NCI-H2107 (cell line): Measurements from ENCODE around the gene CSMD2.

Experiments
- DNase-seq: peaks from one replicate; lab custom pipeline; 2025; lab: John Stamatoyannopoulos, UW

CSMD2 gene

DNA sequence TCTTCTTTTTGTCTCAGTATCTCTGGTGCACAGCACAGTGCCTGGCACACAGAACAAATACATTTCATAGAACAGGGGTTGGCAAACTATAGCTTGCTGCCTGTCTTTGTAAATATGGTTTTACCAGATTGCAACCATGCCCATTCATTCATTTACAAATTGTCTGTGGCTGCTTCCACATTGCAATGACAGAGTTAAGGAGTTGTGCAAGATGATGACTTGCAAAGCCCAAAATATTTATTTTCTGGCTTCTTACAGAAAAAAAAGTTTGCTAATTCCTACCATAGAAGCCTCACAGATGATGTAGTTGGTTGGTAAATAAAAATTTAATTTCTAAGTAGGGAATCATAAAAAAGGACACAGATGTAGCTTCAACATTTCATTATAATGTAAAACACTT, 312.3 kb downstream of the CSMD2 start:
- no peak for DNase-seq

DNA sequence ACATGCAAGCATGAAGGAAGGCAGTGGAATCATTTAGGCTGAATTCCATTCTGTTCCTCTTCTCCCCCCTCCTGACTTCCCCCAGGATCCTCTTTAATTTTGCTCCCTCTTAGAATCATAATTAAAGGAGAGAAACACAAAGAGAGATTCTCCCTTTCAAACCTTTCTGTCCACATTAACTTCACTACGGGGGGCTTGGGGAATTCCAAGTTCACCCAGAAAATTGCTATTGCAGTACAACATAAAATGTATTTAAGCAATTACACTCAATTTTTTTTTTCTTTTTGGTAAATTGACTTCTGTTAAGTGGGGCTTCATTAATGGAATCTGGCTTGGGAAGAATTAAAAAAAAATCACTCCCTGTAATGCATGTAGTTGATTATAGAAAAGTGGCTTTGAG, 314.5 kb downstream of the CSMD2 start:
- DNase-seq, result no peak

DNA sequence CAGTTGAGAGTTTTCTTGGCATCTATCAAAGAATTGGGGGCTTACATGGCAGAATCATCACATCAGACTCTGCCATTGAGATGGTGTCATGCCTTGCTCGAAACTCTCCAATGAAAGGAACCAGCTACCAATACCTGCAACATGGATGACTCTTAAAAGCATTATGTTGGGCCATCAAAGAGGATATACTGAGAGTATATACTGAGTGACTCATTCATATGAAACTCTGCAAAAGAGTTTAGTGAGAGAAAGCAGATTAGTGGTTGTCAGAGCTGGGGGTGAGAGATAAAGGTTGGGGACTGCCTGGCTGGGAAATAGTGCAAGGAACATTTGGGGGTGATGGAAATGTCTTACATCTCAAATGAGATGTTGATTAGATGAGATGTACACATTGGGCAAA, 315.8 kb downstream of the CSMD2 start:
- DNase-seq, result no peak

DNA sequence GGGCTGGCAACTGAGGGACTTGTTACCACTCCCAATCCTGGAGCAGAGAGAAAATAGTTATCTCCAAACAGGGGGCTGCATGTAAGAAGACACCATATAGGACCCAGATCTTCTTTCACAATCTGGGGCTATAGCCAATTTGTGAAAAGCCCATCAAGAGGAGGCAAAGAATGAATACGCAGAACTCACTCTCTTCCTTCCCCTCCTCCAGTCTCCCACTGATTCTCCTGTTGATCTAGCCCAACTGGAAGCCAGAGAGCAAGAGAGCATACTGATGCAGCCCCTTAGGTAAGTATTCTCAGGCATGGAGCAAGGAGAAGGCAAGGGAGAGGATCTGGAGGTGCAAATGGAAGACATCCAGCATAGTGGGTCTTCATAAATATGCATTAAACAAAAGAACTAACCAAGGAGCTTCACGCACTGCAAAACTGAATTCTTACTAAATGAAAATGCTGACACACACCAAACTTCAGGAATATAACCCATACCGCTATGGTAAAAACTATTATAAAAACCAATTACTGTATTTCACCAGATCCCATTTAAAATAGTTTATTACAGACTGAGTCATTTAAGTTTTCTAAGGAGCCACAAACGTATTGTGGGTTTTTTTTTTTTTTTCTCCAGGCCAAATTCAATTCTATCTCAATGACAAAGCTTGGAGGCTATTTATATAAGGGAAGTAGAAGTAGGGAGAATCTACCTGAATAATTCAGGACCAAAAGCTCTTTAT, 316.7 kb downstream of the CSMD2 start:
- no peak for DNase-seq

DNA sequence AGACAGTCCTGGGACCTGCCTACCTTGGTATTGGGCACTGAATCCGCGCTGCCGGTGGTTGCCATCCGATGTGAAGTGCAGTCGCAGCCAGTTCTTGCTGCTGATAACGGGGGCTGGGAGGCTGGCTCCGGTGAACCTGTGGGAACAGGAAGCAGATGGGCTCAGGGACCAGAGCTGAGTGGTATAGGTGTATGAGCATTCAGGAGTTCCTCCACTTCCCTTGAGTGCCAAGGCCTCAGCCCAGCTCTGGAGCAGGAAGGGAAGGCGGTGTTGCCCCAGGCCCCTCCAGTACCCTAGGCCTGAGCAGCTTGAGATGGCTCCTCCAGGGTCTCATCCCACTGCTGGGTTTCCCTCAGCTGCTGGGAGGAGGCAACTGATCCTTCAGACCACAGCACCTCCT, 318.2 kb downstream of the CSMD2 start:
- no peak for DNase-seq

DNA sequence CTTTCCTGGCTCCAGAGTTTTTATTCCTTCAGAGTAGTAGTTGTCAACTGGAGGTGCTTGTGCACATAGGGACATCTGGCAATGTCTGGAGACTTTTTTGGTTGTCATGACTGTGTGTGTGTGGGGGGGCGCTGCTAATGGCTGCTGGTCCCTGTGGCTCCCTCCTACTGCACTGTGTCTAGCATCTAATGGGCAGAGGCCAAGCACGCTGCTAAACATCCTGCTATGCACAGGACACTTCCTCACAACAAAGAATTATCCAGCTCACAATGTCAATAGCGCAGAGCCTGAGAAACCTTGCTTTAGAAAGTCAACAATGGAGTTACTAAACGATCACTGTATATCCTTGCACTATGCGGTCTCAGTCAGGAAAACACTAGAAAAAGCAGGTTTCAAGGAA, 320.9 kb downstream of the CSMD2 start:
- no peak for DNase-seq

DNA sequence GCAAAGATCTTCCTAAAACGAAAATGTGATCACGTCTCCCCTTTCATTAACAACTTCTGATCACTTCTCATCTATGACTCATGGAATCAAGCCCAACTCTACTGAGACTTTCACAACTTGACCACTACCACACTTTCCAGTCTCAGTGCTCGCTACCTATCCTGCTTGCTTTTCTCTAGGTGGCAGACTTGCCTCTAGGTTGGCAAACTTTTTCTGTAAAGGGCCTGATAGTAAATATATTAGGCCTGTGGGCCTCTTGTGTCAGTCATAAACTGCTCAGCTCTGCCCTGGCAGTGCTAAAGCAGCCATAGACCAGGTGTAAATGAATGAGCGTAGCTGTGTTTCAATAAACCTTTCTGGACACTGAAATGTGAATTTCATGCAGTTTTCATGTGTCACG, 322.7 kb downstream of the CSMD2 start:
- DNase-seq, result no peak

DNA sequence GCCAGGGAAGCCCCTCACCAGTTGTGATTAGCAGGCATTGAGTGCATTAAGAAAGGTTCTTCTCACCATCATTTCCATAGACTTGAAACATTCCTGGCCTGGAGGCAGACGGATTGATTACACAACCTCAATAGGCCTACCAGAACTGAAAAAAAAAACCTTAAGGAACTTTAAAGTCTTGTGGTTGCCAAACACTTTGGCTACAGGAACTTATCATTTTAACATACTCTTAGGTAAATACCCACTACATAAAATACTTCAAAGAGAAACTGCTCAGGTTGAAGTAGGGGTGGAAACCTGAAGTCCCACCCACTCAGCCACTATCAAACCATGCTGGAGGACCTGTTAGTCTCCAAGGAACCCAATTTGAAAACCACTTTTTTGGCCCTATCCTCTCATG, 323.5 kb downstream of the CSMD2 start:
- DNase-seq, result no peak

DNA sequence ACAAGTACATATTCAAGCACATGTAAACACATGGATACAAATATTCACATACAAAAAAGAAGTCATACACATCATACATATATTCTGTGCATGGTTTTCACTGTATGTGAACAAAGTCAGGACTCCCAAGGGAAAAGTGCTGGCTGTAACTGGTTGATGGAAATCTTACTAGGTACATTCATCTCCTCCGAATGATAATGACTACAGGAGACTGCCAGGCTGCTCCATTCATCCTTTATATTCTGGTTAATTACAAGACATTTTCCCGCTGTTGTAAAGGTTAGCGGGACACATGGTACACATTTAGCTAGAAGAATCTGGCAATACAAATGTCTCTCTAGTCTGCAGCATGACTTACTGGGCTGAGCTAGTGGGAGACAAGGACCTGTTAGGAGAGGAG, 327.4 kb downstream of the CSMD2 start:
- DNase-seq, result no peak

DNA sequence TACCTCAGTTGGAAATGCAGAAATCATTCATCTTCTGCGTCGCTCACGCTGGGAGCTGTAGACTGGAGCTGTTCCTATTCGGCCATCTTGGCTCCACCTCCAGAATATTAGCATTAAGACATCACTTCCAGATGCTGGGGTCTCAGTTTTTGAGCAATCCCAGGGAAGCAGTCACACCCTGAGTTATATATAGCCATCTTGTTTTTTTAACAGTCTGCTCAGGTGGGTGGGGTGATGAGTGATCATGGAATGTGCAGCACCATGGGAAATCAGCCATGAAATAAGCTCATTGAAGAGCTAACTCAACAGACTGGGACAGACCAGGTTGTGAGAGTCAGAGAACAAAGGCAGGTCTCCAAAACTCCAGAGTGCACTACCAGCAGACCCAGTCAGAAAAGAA, 328.1 kb downstream of the CSMD2 start:
- DNase-seq, result no peak

DNA sequence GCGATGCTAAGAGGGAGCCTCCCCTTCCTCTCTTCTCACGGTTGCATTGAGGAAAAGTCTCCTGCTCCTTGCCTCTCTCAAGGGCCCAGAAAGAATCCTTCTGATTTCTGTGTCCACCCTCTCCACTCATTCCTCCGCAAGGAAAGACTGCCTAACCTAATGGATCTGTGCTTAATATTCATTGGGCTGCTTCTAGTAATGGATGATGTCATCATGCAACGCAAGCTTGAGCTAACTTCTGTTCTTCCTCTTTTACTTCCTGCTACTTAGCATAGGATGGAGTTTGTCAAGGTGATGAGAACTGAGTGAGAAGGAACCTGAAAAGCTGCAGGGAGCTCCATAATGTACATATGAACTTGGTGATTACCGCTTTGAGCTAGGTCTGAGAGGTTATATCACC, 336.4 kb downstream of the CSMD2 start:
- DNase-seq, result no peak

DNA sequence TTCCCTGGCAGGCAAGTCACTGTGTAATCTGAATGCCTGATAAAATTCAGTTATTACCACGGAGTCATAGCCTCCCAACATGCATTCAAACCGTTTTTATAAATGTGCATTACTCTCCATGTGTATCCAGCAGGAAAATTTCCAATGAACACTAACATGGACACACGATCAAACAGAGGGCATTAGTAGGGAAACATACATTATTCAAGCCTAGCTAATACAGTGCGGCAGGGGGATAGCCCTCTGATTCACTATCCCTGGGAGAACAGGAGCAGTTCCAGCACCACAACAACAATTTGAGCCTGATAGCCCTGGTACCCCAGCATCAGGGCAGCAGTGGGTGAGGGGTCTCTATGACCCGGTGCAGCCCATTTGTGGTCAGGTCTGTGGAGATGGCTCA, 337.0 kb downstream of the CSMD2 start:
- DNase-seq, result no peak

DNA sequence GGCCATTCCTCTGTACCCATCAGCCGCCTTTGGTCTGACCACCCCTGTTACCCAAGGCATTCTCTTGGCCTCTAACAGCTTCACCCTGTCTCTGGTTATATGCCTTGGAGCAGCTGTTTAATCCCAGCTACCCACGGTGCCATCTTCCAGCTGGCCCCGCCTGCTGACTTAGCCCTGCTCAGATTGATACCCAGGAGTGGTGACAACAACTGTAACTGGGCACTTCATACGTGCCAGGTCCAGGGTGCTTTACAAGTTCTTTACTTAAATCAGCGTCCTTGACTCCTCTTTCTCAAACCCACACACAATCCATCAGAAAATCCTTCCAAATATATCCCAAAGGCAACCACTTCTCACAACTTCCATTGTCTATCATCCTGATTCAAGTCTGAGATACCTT, 338.3 kb downstream of the CSMD2 start:
- no peak for DNase-seq

DNA sequence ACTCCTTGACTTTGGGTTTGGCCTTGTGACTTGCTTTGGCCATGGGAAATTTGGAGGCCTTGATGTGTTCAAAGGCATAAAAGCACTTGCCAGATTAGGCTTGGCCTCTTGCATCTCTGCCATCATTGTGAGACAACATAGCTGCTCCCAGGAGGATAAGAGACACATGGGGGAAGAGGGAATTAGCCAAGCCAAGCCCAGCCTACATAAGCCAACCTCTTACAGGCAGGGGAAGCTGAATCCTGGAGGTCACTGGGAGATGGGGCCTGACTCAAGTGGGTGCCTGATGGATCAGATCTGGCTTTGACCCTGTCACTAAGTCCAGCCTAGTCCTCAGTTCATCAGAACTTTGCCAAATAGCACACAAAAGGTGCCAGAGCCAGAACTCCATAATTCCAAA, 338.7 kb downstream of the CSMD2 start:
- no peak for DNase-seq

DNA sequence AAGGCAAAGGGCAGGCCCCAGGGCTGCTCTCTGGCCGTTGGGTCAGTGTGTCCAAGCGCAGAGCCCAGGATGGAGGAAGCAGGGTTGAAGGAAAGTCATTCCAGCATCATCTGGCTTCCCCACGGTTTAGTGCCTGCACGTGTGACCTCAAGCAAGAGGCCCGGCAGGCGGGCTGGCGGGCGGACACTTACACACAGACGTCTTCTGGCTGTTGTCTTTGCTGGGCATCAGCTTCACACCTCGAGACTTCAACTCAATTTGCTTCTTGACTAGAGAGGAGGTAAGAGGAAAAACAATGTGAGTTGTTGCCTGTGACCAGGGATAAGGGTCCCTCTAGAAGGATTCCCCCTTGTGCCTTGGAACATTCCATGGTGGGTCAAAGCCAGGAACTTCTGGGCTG, 339.5 kb downstream of the CSMD2 start:
- no peak for DNase-seq

DNA sequence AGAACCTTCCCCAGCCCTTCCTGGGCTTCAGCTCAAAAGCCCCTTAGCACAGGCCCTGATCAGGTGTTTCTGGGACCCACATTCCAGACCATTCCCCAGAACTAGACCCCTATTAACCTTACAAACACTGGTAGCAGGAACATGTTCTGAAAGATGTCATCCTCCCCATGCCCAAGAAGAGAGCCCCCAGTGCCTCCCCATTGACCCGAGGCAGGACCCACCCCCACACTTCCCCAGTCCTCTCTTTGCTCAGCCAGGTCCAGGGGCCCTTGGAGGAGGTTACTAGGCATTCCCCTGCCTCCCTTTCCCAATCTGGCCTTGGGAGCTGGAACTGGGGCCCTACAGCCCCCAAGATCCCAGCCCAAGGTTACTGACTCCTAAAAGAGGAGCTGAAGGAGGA, 340.1 kb downstream of the CSMD2 start:
- no peak for DNase-seq

DNA sequence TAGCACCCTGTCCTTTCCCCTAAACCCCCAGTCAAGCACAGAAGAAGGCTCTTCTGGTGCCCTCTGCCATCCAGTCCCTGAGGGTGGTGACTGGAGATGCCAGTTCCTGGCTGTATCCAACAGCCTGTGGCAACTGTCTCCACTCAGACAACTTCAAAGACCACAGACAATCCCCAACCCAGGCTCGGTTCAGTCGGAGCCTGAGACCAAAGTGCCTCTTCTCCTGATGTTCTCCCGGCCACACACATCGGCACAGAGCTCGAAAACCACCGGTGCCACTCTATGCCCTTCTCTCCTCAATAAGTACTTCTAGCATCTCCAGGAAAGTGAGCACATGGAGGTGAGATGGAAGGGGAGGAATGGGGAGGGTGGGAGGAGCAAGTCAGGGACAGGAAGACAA, 340.7 kb downstream of the CSMD2 start:
- no peak for DNase-seq

DNA sequence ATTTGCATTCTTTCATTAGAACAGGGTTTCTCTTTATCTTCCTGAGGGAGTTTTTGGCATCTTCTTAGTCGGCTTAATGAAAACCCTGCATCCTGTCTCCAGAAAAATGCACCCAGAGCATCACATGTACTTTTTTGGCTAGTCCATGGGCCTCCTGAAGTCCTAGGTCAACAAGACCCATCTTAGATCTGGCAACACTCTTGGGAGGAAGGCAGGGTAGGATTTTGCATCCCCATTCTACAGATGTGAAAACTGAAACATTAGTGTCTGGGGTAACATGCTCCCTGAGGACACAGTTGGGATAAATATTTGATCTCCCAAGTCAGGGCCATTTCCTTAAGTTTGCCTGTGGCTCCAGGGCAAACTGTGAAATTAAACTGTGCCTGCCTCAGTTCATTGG, 341.2 kb downstream of the CSMD2 start:
- DNase-seq, result no peak

DNA sequence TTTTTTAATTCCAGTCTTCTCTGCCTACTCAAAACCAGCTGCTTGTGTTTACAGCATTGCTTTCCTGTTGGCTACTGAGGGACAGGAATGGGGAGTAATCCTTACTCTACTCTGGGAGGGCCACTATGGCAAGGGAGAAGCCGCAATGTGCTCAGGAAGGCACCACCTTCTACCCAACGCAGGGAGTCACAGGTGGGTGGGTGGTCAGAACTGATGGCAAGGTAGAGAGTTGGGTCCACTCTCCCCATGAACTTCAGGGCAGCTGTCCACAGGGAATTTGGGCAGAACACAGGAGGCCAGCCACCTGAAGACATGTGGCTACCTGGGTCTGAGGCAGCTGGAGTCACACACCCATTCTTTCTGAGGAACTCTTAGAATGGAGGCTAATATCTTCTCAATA, 341.6 kb downstream of the CSMD2 start:
- no peak for DNase-seq

DNA sequence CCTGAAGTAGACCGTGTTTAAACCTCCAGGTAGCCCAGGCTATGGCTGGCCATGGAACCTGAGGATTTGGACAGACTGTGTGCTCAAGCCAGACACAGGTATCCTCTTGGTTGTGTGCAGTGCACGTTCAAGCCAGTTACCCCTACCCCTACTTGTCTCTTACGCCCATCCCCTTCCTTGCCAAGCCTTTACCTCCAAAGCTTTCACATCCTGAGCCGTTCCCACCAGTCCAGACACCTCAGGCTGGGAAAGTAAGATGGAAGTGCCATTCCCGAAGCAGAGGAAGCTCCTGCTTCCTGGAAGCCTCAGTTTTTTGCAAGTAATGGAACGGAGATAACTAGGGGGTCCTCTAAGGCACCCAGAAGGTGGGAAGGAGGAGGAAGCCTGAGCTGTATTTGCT, 342.6 kb downstream of the CSMD2 start:
- DNase-seq, result no peak

DNA sequence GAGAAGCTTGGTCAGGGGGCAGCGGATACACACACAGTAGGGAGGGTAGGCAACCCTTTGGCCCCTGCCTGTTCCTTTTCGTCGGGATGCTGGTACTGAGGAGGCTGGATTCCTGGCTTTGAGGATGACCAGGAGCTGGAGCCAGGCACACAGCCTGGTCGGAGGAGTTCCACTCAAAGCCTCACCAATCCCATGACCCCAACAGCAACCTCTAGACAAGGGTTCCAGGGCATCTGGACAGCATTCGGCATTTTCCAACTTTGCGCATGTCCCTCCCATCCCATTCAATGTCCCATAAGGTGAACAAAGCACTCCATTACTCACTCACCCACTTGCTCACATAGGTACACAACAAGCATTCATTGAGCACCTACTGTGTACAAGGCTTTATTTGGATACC, 343.7 kb downstream of the CSMD2 start:
- DNase-seq, result no peak

DNA sequence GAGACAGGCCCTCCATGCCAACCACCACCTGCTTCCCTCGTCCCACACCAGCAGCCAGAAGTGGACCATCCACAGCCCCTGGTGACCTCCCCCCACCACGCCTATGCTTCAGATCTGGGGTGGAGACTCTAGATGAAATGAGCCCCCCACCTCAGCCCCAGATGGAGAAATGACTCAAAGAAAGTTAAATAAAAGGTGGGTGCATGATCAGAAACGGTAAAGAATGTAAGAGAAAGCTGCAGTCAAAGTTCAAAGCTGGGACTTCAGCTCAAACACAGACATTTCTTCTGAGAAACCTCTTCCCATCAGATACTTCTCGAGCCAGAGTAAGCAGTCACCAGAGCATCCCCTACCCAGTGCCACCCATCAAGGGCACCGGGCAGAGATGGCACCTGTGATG, 344.2 kb downstream of the CSMD2 start:
- no peak for DNase-seq

DNA sequence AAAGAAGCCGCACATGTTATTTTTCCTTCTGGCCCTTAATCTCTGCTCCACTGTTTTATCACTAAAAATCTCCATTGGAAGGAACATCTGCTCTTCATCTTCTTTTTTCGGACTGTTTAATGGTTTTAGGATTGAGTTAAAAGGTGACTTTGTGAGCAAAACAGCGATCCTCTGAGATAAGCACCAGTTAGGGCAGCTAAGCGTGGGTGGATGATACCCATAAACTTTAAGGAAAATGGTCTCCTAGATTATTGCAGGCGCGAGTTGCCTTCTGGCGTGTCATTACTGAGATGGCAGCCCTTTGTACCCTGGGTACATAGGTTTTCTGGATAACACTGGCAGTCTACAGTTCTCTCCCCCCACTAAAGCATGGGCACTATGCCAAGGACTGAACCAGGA, 345.1 kb downstream of the CSMD2 start:
- no peak for DNase-seq

DNA sequence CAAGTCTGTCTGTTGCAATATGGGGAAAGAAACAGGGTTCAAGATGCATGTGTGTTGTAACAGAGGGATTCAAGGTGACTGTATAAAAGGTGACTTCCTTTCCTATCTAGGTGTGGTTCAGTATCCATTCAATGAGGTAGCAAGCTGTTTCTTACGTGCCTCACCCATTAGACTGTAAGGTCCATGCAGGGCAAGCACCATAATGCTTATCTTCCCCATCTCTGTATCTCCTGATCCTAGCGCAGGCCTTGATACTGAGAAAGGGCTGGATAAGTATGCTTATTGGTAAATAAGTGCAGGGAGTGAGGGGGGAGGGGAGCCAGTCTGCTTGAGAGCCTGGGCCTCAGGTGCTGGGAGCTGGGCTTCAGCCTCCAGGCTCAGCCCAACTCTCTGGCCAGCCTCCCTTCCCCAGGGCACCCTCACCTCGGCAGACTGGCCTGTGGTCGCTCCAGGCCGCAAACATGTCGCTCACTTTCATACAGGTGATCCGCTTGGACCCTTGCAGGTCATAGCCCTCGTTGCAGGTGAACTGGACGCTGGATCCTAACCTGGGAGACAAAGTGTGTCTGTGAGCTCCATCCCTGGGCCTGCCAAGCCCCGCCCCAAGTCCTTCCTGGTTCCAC, 345.6 kb downstream of the CSMD2 start:
- no peak for DNase-seq
